SK-N-DZ (cell line): Measurements from ENCODE around the gene CAMKMT.
A peak's percentile ranks its signal among the peaks of the same experiment; 100 is the strongest.

ENCODE experiments used
- DNase-seq: peaks from one replicate; pipeline ENCODE4 v3.0.0-alpha.2; 2015; ENCODE audit warnings: low spot score

Gene CAMKMT

DNA sequence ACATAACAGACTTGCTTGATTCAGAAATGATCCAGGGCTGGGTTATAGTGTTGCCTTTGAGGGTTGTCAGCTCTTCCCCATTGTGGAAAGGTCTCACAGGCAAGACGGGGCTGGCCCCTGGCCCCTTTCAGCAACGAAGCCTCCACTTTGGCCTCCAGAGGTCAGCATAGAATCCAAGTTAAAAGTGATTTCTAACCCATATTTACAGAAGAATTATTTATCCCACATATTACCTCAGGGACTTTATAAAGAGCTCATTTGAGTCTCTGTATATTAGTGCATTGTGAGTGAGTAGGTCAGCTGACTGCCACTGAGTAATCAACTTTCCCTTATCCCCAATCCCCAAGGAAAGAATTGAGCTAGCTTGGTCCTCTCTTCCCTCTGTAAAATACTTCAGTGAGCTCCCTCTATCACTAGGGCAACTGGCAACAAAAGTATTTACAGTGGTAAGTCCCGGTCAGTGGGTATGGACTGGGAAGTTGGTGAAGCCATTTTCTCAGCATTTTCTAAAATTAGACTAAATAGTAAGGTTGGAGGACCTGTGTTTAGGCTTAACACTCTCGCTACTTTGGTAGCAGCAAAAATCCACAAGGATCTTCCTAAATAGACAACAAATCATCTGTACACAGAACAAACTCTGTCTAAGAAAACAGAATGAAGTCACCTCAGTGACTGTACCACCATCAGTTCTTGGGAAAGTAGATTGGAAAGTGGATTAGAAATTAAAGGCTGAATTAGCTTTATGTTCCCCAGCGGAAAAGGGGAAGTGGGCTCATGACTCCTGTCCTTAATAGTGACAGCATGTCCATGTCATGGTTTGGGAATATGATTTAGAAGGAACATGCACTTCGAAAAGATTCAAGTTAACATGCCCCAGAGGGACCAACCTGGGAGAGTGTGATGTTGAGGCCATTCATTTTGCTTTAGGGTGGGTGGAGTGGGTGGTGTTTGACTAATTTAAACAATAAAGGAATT is 408.8 kb downstream of the CAMKMT start:
- DNase-seq: peak; percentile 44

GRCh38 chr2:44771522-44771921 is 409.8 kb downstream of the CAMKMT start:
- no peak for DNase-seq

DNA sequence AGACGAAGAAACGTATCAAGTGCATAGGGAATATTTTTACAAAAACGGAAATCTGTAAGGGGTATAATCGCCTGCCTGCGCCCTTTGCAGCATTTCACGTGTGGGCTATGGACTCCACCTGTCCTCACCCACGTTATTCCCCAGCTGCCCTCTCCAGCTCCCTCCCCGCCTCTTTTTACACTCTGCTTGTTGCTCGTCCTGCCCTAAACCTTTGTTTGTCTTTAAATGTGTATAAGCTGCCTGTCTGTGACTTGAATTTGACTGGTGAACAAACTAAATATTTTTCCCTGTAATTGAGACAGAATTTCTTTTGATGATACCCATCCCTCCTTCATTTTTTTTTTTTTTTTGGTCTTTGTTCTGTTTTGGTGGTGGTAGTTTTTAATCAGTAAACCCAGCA is 410.4 kb downstream of the CAMKMT start:
- DNase-seq: peak; percentile 44

DNA sequence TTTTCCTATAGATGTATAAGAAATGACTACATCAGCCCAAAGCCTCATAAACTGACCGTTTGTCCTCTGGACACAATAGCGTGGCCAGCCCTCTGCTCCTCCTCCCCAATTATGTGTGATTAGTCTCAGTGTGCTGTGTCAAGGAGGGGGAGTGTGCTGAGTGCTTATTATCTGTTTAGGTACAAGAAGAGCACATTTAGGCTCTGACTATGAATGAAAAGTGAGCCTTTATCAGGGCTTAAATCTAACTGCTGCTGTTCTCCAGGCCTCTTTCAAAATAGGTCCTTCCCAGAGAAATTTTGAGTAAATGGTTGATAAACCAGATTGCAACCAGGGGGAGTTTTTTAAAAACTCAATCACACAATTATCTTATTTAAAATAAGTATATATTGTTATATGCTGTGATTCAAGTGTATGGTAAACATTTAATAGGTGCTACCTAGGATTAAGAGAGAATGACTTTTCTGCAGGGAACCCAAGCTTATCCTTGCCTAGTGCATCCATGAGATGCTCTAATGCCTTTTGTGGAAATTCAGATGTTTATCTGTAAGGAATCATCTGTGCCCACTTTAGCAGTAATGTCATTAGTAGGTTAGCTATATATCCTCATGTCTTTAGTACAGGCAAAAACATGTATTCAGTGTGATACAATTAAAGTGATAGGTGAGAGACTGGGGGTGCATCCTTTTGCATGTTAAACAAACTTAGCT is 411.1 kb downstream of the CAMKMT start:
- DNase-seq: peak; percentile 96

DNA sequence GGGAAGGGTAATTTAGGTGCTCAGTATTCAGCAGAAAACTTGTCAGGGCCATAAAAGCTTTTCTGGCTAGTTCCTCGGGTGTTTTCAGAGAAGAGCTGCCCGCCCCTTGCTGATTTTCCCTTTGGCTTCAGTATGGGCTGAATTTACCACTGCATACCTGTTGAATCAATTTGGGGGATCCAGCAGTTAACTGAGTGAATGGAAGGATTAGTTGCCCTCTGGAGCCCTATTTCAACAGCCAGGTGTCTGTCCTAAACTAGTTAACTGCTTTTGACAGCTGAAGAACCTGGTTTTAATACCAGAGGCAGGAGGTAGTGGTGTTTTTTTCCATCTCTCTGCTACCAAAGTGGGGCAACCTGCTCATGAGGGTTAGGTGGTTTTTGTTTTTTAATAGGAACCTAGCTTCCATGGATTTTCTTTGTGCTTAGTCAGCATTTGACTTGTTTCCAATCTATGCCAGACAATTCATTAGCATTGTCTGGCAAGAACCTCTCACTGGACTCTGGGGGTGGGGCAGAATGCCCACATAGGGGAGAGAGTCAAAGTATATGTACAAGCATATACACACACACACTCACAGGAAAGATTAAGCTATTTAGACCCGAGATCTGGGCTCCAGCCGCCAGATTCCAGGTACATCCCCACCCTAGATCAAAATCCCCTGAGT is 413.2 kb downstream of the CAMKMT start:
- no peak for DNase-seq

DNA sequence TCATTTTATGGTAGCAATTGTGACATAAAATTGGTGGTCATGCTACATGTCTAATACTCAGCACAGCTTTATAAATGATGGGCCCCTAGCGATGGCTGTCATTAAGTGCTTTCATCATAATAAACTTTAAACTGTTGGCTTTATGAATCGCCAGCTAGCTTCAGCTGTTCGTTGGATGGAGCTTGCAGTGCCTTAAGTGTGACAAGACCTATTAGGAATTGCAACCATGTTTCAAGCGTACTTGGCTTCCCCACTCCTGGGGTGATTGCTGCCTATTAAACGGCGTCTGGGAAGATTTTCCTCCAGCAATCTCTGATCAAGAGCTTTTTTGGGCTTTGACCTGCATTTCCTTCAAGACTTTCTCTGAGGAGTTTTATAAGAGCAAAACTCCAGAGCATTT is 415.3 kb downstream of the CAMKMT start:
- DNase-seq: no peak

- no peak for DNase-seq
Measured at GRCh38 chr2:44777537-44777936, 415.8 kb downstream of the CAMKMT start.

DNA sequence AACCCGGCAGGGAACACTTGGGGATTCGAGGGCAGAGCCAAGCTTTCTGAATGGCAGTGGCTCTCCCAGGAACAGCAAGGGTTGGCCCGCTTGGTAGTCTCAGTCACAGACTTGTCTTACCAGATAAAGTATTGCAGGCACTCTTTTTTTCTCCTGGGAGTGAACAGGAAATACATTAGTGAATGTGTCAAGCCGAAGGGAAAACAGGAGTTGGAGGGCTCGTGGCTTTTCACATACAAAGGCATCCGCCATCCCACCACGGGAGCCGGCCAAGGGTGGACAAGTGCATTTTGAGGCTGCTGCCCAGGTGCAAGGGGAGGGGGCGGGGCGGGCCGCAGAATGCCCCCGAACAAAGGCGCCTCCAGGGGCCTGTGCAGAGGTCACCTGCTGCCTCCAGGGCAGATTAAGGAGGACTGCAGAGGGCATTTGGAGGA is 416.5 kb downstream of the CAMKMT start:
- peak; percentile 49 for DNase-seq

GRCh38 chr2:44778671-44779476 is 417.1 kb downstream of the CAMKMT start:
- no peak for DNase-seq

DNA sequence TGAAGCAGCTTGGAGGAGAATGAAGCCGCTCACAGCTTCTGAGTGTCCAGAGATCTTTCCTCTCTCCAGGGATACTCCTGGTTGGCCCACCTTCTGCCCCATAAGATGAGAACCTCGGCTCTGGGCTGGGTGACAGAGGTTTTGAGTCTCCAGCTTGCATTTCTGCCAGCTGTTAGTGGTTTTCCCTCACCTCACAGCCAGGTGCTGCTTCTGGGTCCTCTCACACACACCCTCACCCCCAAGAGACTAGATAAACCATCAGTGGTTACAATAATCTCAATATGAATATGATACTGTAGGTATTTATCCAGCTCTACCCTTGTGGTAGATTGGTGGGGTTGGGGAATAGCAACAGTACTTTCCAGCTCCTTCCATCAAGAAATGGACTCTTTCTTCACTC is 418.0 kb downstream of the CAMKMT start:
- DNase-seq: no peak

- no peak for DNase-seq
Measured at GRCh38 chr2:44780406-44780805, 418.7 kb downstream of the CAMKMT start.

GRCh38 chr2:44785433-44785832 is 423.7 kb downstream of the CAMKMT start:
- DNase-seq: no peak

DNA sequence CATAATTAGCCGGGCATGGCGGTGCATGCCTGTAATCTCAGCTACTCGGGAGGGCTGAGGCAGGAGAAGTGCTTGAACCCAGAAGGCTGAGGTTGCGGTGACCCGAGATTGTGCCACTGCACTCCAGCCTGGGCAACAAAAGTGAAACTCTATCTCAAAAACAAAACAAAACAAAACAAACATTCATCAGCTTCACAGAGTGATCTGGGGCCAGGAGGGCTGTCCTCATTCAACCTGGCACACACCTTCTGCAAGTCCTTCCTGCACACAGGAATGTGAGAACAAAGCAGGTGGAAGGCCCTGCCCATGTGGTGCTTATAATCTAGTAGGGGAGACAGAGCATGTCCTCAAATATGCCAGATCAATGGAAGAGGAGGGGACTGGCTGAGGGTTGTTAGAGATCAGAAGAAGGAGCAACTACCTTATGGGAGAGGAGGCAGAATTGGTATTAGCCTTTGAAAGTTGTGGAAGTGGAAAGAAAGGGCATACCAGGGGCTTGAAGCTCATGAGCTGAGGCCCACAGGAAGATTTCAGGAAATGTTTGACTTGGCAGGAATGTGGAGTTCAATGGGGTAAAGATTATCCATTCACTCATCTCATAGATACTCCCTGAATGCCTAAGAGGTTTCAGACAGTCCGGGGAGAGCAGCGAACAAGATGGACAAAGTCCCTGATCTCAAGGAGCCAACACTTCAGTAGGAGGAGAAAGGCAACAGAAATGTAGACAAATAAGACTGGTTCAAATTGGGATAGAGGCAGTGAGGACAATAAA is 424.5 kb downstream of the CAMKMT start:
- DNase-seq: no peak

DNA sequence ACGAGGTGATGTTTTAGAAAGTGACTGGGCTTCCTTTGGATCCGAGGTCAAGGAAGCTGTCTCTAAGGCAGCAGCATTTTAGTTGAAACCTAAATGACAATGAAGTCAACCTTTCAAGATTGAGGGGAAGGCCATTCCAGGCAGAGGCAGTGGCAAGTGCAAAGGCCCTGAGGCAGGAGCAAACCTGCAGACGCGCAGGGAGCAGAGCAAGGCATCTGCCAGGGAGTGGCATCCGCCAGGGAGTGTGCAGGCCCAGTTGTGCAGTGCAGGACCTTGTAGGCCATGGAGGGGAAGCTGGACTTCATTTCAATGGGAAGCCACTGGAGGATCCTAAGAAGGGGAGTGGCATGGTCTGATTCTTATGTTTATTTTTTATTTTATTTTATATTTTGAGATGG is 425.1 kb downstream of the CAMKMT start:
- no peak for DNase-seq

DNA sequence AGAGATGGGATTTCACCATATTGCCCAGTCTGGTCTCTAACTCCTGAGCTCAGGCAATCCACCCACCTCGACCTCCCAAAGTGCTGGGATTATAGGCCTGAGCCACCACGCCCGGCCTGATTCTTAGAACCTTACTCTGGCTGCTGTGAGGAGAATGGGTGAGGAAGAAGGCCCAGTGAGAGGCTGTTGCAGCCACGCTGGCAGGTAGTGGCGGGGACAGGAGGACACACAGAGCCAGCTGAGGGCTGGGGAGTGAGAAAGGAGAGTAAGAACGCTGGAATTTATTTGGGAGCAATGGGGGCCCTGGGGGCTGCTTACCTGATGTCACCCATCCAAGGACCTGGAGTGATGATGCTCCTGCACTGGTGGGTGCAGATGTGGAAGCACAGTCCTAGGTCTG is 425.9 kb downstream of the CAMKMT start:
- no peak for DNase-seq

GRCh38 chr2:44789446-44789845 is 427.7 kb downstream of the CAMKMT start:
- DNase-seq: no peak

- no peak for DNase-seq
Measured at GRCh38 chr2:44789971-44790721, 428.4 kb downstream of the CAMKMT start.

DNA sequence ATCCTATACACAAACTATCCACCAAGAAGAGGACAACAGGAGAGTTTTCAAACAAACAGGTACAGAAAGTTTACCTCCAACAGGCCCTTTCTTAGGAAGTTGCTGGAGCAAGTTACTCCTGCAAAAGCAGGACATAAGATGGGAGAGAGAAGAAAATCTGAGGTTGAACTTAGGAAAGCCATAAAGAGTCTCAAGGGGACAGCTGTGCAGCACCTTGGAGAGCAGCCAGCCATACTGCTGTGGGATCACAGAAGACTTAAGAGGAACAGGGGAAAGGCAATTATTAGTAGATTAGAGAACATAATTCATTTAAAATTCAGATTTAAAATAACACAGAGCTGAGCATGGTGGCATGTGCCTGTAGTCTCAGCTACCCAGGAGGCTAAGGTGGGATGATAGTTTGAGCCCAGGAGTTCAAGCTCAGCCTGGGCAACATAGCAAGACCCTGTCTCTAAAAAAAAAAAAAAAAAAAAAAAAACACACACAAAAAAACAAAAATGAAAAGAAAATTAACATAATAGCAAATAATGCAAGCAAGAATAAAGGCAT is 431.6 kb downstream of the CAMKMT start:
- no peak for DNase-seq

DNA sequence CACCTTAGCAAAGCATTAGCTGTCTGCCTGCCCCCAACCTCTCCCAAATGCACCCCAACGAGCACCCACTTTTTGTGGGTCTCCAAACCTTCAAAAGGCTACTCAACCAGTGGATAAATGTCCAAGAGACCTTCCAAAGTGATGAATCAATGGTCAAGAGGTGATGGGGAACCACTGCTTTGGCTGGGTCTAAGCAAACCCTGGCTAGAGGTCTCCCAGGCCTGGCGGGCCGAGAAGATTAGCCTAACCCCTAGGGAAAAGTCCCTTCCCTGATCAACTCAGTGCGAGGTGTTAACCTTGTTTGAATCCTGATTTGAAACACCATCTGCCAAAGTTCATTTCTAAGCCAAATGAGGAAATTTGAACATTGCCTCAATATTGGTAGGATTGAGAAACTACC is 435.0 kb downstream of the CAMKMT start:
- DNase-seq: no peak
